ENCODE data around the gene GPR146.

The GPR146 gene, protein sequence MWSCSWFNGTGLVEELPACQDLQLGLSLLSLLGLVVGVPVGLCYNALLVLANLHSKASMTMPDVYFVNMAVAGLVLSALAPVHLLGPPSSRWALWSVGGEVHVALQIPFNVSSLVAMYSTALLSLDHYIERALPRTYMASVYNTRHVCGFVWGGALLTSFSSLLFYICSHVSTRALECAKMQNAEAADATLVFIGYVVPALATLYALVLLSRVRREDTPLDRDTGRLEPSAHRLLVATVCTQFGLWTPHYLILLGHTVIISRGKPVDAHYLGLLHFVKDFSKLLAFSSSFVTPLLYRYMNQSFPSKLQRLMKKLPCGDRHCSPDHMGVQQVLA

DNA sequence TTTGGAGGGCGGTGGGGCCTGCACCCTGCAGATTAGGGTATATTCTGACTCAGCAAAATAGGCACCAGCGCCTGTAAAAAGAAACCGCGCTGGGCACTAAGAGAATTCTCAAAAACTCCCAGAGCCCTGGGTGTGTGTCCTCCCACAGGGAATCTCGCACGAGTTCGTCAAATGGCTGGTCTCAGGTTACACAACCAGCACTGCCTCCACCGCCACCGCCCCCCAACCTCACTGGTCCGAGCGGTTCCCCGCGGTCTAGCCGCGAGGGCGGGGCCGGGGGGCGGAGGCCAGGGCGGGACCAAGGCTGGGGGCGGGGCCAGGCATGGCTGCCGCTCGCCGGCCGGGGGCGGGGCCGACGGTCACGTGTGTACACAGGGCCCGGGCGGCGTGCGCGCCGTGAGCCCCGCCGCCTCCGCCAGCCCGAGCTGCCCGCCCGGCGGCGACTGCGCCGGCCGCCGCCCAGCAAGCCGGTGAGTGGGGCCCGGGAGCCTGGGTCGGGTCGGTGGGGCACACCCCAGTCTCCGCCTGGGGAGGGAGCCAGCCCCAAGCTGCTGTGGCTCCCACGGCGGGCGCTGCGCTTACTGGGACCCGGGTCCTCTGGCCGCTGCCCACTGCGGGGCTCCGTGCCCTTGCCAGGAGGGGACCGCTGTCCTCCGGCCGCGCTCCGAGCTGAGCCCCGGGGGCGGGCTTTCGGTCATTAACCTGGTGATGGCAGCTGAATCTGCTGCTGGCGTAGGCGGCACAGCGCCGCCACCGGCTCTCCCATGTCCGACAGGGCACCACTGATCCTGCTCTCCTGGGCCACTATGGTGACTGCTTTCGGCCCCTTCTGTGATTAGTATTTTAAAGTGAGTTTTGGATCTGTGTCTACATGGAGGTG is at the start of gene GPR146:
TSS of gene GPR146 (plus strand) at position 358 of the 880 bp plus-strand sequence. CDS start 12,970 bp downstream, outside the sequence.
- TF ChIP-seq, protein P1, sequence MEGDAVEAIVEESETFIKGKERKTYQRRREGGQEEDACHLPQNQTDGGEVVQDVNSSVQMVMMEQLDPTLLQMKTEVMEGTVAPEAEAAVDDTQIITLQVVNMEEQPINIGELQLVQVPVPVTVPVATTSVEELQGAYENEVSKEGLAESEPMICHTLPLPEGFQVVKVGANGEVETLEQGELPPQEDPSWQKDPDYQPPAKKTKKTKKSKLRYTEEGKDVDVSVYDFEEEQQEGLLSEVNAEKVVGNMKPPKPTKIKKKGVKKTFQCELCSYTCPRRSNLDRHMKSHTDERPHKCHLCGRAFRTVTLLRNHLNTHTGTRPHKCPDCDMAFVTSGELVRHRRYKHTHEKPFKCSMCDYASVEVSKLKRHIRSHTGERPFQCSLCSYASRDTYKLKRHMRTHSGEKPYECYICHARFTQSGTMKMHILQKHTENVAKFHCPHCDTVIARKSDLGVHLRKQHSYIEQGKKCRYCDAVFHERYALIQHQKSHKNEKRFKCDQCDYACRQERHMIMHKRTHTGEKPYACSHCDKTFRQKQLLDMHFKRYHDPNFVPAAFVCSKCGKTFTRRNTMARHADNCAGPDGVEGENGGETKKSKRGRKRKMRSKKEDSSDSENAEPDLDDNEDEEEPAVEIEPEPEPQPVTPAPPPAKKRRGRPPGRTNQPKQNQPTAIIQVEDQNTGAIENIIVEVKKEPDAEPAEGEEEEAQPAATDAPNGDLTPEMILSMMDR (IDR thresholded peaks at IDR 0.05; ENCODE audit: borderline replicate concordance, insufficient read depth, low read depth, low read length): peak; percentile 69
- H3K4me3 ChIP-seq (ENCODE audit: low read depth, low read length): peak within 1 kb of the TSS; percentile 67

DNA sequence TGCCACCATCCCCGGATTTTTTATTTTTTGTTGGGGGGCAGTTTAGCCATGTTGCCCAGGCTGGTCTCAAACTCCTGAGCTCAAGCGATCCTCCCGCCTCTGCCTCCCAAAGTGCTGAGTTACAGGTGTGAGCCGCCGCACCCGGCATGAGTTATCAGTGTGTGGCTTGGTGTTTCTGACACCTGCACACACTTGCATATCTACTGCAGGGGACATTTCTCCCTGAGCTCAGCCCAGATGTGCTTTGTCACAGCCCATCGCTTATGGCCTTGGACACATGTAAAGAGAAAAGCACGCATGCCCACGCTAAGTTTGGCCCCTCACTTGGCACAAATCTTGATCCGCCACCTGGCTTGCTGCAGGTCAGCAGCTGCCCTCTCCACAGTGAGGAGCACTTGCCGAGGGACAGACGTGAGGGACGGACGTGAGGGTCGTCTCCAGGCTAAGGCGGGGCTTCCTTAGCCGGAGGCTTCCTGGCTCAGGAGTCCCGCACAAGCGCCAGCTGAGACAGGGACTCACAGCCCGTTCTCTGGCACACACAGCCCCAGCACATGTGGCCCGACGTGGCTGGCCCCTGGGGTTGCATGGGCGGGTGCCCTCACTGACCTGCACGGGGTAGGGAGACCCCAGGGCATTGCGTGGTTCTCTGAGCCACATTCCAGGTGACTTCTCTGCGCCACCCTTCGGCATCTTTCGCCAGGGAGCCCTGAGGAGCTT is 49.6 kb upstream of the GPR146 start:
- H3K4me3 ChIP-seq (ENCODE audit: low read depth, low read length): no peak overlapping the region
- TF ChIP-seq, protein P1 (IDR thresholded peaks at IDR 0.05; ENCODE audit: borderline replicate concordance, insufficient read depth, low read depth, low read length): no peak

DNA sequence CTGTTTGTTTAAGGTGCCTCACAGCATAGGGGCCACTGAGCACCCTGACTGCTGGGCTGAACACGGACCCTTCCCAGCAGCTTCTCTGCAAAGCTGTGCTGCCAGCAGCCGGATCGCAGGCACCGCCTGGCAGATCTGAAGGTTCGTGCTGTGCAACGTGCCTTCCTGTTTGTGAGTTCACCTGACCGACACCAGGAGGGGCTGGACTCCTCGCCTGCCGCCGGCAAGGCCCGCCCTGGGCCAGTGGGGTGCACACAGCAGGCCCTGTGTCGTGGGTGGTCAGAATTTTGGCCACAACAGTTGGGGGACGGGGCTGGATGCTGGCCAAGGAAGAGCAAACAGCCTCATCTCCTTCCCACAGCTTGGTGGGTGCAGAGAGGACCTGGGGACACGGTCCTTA is 48.8 kb upstream of the GPR146 start:
- TF ChIP-seq, protein P1 (IDR thresholded peaks at IDR 0.05; ENCODE audit: borderline replicate concordance, insufficient read depth, low read depth, low read length): no peak
- H3K4me3 ChIP-seq (ENCODE audit: low read depth, low read length): no peak overlapping the region

DNA sequence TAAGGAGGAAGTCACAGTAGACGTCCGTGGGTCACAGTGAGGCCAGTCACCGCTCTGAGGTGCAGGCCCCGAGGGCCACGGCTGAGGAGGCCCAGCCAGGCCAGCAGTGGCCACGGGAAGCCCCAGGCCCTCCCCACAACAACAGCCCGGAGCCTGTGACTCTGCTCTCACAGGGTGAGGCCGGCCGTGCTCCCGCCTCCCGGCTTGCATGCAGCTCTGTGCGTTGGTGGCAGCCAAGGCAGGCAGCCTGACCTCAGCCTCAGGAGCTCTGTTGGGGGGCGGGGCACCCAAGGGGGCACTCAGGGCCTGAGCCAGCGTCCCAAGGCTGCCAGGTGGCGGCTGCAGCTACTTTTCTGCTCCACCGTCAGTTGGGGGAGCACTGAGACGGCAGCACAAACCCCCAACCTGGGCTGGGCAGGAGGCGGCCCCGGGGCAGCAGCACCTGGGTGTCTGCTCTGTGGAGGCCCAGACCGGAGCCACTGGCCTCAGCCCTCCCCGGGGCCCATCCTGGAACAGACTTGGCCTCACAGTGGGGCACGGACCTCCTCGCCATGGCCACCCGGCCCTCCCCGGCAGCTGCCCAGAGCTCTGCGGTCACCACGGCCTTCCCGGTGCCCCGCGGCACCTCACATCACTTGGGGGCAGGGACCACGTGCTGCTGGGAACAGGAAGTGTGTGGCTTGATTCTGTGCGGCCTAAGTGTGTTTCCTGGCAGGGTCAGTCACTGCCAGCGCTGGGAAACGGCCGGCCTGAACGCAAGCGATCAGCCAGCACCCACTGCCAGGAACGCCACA is 48.1 kb upstream of the GPR146 start:
- TF ChIP-seq, protein P1 (IDR thresholded peaks at IDR 0.05; ENCODE audit: borderline replicate concordance, insufficient read depth, low read depth, low read length): no peak
- H3K4me3 ChIP-seq (ENCODE audit: low read depth, low read length): no peak overlapping the region

DNA sequence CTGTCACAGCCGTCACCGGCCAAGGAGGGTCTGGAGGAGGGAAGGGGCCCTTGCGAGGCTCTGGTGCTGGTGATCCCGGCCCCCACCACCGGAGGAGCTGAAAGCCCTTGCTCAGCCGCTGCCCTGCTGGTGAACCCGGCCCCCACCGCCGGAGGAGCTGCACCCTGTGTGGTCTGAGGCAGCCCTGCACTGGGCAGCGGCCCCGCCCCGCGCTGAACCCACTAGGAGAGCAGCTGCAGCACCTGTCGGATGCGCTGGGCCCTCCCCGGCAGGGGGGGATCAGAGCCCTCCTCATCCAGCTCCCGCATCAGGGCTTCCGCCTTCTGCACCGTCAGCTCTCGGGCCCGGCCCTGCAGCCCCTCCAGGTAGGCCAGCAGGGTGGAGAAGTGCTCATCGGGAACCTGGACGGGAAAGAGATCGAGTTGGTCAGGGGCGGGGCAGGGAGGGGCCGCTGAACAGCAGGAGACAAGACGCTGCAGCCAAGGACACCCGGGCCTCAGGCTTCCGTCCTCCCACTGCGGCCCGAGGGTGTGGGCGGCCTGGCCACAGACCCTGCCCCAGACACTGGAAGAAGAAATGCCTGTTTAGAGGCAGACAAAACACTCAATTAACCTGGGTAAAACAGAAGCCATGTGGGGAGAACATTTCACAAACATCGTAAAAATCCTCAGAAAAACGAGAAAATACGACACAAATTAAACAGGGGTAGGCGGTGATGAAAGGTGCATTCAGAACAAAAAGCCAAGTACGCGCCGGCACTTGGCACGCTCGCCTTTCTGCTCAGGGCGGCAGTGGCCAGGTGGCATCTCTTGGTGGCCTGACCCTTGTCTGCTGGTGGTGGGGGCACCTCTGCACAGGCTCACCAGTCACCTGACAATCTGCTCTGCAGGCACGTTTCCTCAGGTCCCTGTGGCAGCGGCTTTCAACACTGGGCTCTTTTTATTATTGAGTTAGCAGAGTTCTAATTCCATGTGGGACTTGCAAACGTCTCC is 46.6 kb upstream of the GPR146 start:
- no peak overlapping the region for H3K4me3 ChIP-seq (ENCODE audit: low read depth, low read length)
- TF ChIP-seq, protein P1 (IDR thresholded peaks at IDR 0.05; ENCODE audit: borderline replicate concordance, insufficient read depth, low read depth, low read length): no peak
